Ureter (tissue), 1 donor: ENCODE results near the gene UMPS. TPM values are rescaled to one million over a fixed set of nuclear protein-coding genes. Genes with fewer than 3 reads are reported as not detected.

Source experiments
- DNase-seq: peaks from one replicate; pipeline ENCODE4 v3.0.0-alpha.2; 2020; ENCODE audit warnings: low spot score
- total RNA-seq: library from RNA; stranded (reverse); gene quantifications from one replicate; pipeline ENCODE4 v1.2.4, GENCODE V29; 2023
- donor health status: DM: yes; HTN: yes; CAD: no.

The UMPS gene
- total RNA-seq, 1 donor from 2014 or later, result 33.6 TPM

DNA sequence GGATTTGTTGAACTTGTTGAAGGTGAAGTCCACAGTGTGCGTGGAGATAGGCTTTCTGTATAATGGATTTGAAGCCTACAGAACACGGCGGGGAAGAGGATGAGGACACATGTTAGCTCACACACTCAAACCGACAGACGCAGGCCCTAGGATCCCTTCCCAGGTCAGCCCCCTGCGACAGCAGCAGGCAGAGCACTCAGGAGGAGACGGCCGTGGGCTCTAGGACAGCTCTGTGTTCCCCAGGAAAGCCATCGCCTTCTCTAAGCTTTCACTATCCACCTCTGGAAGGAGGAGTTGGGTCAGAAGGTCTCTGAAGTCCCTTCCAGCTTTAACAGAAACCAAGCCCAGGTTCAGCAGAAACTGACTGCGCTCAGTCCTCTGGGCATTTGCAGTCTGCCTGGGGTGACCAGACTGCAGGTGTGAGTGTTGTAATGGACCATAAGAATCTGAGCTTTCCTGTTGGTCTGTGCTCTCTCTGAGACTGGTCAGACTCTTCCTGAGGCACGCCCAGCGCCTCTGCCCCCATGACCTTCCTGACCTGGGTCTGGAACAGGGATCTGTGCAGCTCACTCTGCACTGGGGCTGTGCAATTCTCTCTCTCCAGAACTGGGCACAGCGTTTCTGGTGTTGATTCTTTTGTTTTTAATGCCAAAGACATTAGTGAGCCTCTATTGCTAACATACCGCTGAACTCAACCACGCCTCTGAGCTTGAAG, 33.5 kb downstream of the UMPS start:
- DNase-seq, result no peak

DNA sequence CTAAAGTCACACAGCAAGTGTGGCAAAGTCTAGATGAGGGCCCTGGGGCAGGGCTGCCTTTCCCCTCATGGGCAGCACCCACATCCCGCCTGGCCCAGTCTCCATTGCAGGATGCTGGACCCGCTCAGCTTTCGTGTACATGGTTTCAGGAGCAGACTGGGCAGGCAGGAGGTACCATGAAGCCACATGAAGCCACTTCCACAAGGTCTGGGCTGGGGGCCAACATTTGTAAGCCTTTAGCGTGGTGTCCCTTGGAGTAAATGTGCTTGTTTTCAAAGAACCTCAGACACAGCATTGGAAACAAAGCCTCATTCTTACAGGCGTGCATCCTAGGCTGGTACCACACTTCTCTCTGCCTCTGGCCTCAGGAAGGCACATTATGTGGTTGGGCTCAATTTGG, 34.5 kb downstream of the UMPS start:
- no peak for DNase-seq

DNA sequence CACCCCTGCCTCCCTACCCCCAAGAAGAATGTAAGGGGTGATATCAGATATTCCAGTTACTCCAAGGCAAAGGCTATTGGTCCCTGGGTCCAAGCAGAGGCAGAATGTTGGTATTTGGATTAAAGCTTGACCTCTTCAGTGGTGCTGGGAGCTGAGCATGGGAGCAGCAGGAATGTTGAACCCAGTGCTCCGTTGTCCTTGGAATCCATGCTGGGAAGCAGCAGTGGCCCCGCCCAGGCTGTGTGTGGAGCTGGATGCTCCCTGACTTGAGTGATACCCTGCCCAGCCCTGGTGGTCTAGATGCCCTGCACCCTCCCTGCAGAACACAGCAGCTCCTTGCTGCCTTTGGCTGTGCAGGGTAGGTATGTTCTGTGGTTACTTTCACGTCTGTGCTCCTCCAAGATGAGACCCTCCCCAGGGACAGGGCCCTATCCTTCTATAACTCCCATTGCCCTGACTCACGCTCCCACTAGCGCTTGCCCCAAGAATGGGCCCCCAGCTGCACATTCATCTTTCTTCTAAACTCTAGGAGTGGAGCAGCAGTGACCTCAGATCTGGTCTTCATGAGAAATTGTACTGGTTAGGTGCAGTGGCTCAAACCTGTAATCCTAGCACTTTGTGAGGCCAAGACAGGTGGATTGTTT, 35.1 kb downstream of the UMPS start:
- DNase-seq, result no peak

DNA sequence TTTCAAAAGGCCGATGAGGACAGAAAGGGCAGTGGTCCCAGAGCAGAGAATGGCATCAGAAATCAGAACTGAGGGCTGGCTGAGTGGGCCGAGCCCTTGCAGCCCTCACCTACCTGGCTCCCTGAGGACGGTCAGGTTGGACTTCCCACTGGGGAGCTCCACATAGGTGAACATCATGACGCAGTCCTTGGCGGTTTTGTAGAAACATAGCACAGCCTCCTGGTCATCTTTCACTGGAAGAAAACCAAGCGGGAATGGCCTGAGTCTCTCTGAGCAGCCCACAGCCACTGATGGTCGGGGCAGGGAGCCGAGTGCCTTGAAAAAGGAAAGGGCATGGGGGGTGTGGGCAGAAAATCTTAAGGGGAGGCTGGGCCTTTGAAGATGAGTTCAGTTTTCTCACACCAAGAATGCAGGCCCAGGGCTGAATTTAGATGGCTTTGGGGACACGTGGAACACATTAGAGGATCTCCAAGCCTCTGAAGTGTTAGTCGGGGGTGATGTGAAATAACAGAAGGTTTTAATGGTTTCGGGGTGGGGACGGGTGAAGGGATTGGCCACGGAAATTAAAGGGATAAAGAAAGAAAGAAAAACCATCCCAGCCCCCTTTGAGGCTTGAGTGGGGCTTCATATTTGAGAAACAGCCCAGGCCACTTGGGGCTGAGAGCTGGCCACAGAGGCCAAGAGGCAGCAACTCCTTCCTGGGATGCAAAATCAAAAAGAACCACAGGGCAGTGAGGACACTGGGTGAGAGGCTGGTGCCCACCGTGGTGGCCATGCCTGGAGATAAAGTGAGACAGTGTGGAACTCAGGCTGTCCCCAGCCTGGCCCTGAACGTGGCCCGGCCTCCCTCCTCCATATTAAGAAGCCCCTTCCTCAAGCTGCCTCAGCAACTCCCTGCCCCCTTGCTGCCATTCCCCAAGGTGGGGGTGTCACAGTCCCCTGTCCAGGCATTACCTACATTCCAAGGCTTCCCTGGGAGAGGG, 36.2 kb downstream of the UMPS start:
- DNase-seq, result no peak

DNA sequence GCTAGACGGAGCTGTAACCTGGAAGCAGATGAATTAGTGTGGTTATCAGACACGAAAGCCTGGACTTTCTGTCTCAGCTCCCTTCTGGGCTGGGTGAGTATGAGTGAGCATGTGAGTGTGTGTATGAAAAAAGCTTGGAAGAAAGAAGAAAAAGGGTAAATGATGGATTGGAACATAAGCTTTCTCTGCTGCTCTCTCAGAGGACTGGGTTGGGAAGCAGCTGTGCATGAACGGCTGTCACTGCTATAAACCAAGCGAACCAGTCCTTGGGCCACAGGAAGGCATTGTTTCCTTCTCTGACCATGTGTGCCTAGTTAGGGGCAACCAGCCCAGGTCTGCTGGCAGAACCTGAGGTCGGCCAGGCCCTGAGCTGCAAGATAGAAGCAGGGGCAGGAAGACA, 37.0 kb downstream of the UMPS start:
- DNase-seq, result no peak

DNA sequence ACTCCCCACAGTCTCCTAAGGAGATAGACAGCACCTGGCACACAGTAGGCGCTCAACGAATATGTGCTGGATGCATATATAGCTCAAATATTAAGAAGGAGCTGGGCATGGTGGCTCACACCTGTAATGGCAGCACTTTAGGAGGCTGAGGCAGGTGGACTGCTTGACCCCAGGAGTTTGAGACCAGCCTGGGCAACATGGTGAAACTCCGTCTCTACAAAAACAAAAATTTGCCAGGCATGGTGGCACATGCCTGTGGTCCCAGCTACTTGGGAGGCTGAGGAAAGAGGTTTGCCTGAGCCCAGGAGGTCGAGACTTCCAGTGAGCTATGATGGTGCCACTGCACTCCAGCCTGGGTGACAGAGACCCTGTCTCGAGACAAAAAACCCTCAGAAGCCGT, 37.4 kb downstream of the UMPS start:
- DNase-seq, result no peak

DNA sequence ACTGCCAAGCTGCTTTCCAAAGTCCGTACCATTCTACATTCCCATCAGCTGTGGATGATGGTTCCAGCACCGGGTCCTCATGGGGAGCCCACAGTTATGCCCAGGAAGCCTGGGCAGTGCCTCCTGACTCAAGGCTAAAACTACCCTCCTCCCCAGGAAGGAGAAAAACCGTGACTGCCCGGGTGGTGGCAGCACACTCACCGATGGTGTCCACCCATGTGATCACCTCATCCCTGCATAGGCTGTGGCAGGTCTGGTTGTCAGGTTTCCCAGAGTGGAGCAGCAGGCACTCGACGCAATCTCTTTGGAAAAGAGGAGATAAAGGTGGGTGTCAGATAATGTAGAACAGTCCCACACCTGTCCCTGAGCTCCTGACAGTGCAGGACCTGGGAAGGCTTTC, 38.6 kb downstream of the UMPS start:
- no peak for DNase-seq

DNA sequence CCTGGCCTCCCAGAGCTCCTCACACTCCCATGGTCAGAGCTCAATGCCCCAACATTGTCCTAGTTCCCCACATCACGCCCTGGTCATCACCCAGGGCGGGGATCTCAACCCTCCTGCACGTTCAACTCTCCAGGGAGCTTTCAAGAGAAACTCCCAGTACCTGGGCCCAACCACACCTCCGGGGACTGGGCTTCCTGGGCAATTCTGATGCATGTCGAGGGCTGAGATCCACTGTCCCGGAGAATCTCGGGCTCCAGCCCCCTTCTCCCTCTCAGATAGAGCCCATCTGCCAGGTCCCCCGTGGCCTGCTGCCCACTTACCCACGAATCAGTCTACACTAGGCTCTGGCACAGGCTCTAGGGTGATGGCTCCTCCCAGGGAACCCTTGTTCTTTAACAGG, 39.2 kb downstream of the UMPS start:
- no peak for DNase-seq

DNA sequence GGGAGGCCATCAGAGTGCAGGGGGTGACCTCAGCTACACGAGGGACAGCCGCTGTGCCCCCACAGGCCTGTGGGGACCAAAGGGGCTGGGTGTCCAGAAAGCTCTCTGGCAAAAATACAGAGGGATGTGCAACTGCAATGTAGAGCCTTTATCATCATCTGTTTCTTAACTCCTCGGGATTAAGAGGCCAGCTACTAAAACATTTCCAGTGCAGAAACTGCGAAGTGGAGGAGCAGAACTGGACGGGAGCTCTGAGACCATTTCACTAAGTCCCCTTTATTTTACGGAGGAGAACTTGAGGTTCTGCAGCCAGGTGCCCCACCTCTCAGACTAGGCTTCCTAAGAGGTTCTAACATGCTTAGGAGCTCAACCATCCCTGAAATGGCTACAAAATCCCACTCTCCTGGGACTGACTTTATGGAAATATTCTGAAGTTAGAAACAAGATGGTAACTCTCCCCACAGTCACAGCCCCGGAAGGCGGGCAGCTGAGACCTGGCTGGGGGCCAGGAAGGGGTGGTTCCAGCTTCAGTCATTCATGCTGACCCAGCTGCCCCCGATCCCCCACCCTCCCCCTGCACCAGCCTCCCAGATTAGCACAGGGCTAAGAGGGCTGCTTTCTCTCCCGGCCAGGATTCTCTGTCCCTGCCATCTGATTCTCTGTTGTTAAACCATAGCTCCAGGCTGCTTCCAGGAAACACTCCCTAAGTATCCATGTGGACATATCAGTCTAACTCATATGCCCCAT, 40.3 kb downstream of the UMPS start:
- no peak for DNase-seq

DNA sequence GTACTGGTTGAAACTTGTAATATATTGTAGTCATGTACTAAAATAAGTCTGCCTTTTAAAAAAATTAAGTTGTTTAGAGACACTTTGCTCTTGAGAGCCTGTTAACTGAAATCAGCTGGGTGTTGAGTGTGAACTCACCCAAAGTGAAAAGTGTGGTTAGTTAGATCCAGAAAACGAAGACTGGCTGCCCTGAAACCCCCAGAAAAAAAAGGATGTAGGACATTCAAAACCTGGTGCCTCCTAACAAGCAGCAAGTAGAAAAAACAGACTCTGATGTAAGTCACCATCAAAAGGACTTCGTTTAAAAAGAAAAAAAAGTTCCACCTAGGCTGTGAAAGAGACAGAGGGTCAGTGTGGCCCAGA, 40.8 kb downstream of the UMPS start:
- DNase-seq, result no peak

DNA sequence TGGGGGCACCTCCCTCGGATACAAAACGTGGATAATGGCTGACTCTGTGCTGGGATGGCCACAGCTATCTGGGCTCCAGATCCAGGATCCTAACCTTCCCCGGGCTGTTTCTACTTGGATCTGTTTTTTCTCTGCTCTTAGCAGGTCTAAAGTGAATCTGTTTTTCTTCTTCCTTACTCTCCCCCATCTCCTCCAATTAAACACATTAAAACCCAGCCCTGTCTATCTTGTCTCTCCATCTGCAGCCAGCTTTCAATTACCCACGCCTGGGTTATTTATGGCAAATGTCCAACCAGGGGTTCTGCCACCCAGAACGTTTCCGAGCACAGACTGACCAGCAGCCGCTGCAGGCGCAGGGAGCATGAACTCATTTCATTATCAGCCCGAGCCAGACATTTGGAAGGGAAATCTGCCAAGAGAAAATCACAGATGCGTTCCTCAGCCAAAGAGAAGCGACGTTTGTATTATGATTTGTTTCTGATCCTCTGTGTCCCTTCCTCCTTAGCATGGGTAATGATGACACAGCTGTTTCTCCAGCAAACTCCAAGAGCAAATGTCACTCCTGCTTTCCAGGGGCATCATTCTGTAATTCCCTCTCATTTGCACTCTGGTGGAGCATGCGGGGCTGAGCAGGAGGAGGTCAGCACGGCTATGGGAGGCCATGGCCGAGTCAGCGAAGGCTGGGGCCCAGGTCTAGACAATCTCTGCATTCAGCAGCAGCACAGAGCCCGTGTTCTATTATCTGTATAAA, 42.0 kb downstream of the UMPS start:
- no peak for DNase-seq

DNA sequence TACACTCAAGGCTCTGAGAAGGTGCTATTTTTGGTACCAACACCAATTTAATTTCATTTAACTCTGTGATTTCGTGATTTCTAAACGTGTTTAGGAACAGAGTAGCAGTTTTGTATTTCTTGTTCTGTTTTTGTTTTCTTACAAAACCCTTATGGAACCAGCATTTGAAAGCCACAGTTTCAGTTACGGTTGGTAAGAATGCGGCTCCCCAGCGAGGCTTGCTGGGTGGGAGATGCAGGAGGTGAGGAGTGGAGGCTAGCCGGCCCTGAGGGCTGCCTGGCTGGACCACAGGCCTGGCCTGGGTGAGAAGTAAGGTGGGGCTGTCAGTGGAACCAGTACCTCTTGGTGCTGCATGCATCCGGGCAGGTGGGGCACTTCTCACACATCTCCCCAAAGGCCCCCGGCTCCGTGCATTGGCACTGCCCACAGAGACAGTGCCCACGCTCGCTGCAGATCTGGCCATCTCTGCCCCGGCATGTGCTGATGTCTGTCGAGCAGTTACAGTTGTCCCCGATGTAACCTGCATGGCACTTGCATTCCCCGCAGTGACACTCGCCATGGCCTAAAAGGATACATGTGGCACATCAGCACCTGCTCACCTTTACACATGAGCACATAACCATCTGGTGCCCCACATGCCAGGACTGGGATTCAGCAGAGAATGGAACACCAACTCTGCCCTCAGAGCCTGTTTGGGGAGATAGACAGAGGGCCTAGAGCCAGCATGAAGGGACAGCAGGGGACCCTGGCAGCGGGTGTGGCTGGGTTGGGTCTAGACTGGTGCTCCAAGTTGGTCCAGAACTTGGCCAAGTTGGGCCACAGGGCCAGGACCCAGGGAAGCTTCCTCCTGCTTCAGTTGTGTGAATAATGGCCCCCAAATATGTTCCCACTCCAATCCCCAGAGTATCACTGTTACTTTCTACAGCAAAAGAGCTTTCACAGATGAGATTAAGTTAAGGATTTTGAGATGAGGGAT, 43.4 kb downstream of the UMPS start:
- no peak for DNase-seq

DNA sequence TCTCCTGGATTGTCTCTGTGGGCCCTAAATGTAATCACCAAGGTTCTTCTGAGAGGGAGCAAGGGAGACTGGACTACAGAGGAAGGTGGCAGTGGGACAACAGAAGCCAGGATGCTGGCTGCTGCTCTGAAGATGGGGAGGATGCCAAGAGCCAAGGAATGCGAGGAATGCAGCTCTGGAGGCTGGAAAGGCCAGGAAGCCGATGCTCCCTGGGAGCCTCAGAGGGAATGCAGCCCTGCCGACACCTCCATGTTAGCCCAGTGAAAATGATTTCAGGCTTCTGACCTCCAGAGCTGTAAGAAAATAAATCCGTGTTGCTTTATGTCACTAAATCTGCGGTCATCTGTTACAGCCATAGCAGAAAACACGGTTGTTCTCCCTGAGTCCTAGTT, 44.1 kb downstream of the UMPS start:
- DNase-seq, result no peak

DNA sequence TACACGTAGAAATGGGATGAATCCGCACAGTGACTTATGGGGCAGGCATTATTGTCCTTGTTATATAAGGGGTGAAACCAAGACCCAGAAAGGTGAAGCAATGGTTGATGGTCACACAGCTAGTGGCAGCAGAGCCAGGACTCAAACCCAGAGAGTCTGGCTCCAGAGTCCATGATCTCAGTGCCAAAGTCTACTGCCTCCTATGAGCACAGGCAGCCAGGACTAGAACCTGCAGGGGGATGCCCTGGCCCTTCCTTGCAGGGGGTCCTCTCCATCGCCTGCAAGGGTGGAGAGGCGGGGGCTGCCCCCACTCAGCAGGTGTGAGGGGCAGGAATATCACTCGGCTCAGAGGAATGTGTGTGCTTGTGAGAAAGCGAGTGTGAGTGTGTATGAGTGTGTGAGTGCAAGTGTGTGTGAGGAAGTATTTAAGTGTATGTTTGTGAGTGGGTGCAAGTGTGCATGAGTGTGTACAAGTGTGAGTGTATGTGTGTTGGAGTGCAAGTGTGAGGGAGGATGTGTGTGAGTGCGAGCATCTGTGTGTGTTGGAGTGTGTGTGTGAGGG, 44.7 kb downstream of the UMPS start:
- DNase-seq, result no peak

DNA sequence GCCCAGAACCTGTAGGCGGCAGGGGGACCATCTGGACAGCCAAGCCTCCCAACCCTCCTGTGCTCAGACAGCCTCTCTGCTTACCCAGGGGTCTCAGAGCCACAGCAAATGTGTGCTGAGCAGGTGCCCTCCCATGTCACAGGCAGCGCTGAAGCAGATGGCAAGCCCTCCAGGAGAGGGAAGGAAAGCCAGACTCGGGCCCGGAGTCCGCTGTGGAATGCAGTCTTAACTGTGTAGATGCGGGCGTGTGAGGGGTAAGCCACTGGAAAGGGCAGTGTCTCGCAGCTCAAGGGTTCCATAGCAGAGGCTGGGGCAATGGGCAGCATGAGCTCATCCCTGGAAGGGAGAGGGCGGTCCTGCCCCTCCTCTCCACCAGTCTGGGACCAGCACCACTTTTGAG, 45.6 kb downstream of the UMPS start:
- no peak for DNase-seq

DNA sequence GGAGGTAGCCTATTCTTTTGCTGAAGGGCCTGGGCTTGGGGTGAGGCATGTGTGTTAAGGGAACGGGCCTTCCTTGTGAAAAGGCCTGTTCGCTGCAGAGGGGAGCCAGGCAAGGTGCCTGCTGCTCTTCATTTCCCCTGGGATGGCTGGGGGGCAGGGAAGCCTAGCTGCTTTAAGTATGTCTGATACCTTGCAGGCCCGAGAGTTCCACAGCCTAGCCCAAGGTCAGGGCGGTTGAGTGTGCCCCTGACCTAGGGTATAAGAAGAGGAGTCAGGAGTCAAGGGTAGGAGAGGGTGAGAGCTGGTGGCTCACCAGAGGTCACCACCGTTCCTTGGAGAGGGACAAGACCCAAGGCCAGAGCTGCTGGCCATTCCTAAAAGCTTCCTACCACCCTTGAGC, 46.6 kb downstream of the UMPS start:
- no peak for DNase-seq

DNA sequence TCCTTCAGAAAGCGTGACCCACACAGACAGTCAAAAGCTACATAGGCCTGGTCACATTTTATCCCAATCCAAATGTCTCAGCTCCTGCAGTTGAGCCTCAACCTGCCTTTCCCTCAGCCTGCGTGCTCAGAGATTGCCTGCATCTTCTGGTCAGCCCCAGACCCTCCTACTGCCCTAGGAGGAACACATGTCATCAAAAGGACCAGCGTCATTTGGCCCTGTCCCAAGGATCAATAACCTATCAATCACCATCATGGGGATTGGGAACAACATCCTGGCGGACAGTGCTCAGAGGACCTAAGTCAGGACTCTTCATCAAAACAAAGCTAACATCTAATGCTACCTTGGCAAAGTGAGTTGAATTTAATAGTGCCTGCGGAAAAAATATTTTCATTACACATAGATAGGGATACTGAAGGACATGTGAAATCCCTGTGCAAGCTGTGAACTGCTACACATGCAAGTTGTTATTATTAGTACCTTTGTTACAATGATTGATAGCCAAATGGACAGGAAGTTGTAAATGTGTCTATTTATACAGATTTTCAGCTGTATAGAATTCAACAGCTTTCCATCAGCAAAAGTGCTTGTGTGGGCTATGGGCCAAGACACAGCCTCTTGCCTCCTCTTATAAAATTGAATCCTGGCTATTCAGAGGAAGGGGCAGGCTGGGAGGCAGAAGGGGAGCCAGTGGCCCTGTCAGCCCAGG, 47.7 kb downstream of the UMPS start:
- no peak for DNase-seq

DNA sequence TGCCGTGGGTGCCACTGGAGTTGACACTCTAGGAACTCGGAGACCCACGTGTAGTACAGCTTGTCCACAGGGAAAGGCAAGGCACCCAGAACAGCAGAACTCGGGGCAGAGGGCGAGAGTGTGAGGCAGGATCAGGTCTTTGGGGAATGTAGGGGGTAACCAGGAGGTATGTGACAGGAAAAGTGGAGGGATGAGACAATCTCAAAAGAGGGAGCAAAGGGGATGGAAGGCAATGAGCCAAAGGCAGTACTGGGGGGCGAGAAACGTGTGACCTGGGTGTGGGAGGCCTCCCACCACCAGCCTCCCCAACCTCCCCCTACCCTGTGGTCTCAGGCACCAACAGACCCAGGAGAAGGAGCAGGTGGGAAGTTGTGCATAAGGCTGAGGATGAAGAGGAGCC, 48.9 kb downstream of the UMPS start:
- DNase-seq, result no peak

DNA sequence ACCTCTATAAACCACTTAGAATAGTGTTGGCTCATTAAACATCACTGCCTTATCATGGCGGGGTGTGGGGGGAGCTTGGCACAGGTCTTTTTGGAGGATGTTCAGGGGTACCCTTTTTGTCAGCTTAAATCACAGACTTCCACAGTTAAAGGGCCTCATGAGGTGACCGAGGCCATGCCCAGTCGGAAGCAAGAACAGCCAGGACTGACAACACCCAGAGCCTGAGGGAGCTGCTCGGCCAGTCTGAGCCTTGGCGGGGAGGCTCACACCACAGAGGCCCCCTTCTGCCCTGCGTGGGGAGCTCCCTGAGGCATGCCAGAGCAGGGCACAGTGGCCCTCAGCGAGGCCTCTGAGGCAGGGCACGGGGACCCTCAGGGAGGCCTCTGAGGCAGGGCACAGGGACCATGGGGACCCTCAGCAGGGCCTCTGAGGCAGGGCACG, 49.5 kb downstream of the UMPS start:
- DNase-seq, result no peak
